GM19043 (cell line): ENCODE data around the gene GLG1.
"Not testable (repeated sequence)": the region's sequence is repeated elsewhere in the genome, so short reads cannot be mapped to it uniquely, and the experiment has no call there.

Source experiments
- ATAC-seq: cut with Tn5 transposase; IDR thresholded peaks from one replicate; pipeline ENCODE4 v1.9.1; 2021; ENCODE audit warnings: low read depth; ENCODE audit not compliant: unreplicated experiment

Gene GLG1

DNA sequence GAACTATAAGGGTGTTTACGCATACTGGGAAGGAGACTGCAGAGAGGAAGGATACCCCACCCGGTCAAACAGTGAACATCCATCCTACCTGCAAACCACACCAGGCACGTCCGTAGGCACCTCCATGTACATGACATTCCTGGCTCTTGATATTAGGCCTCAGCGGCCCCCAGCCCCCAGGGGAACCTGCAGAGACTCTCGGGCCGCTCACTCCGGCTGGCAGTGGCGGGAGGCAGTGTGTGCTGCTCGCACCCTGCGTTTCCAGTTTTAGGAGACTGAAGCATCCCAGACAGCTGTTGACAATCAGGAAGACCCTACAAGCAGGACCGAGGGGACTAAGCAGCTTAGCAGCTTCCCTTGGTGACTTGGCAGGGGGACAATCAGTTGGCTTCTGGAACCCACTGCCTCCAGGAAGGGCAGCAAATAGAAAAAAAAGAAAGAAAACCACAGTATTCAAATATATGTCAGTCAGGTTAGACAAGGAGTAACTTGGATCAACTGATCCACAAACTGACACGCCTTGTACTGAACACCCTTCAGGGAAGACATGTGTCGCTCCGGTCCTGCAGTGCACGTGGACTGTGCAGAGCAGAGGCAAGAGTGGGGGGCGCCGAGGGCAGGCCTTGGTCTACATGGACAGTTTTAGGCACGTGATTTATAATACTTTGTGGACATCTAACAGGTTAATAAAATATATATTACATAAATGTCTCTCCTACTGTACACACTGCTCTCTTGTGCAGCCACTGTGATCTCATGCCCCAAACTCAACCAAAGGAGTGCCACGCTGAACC, 155.8 kb downstream of the GLG1 start:
- no peak for ATAC-seq

DNA sequence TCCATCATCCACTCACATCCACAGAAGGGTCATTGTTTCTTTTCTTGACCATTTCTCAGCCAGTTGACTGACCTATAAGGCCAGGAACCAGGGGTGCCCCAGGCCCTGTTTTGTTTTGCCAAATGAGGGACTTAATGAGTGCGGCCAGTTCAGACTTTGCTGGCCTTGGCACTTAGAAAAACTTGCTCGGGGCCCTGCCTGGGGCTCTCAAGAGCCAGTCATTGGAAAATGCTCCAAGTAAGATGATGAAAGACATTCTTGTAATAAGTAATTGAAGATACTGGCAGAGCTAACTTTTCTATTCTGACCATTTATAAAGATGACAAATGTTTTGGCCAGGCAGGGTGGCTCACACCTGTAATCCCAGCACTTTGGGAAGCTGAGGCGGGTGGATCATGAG, 156.7 kb downstream of the GLG1 start:
- ATAC-seq = no peak

- ATAC-seq = no peak
Measured at GRCh38 chr16:74449470-74449869, 157.4 kb downstream of the GLG1 start.

DNA sequence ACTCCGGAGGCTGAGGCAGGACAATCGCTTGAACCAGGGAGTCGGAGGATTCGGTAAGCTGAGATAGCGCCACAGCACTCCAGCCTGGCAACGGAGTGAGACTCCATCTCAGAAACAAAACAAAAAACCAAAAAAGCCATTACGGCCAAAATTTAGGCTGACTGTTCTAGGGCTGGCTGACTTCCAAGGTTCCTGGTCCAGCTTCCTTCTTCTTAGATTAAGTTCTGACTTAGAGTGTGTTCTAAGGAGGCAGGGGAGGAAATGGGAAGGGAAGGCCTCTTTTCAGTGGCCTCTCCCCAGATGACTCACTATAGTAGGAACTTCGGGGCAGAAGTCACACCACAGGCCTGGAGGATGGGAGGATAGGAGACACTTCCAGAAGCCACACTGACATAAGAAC, 157.9 kb downstream of the GLG1 start:
- ATAC-seq = no peak

DNA sequence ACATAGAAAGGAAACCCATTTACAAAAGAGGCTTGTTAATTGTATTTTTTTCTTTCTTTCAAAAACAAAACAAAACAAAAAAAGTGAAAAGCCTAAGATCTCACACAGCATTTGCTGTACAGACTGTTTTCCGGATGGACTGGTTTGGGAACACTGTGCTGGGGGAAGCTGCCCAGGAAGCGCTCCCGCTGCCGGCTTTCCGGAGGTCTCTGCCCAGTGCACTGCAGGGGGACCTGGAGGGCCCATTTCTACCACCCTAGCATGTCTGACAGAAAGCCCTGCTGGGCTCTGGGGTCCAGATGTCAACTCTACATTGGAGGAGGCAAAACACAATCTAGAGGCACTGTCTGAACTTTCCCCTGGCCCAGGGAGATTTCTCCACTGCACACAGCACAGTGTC, 159.3 kb downstream of the GLG1 start:
- no peak for ATAC-seq

GRCh38 chr16:74446866-74447265, 160.0 kb downstream of the GLG1 start:
- no peak for ATAC-seq

DNA sequence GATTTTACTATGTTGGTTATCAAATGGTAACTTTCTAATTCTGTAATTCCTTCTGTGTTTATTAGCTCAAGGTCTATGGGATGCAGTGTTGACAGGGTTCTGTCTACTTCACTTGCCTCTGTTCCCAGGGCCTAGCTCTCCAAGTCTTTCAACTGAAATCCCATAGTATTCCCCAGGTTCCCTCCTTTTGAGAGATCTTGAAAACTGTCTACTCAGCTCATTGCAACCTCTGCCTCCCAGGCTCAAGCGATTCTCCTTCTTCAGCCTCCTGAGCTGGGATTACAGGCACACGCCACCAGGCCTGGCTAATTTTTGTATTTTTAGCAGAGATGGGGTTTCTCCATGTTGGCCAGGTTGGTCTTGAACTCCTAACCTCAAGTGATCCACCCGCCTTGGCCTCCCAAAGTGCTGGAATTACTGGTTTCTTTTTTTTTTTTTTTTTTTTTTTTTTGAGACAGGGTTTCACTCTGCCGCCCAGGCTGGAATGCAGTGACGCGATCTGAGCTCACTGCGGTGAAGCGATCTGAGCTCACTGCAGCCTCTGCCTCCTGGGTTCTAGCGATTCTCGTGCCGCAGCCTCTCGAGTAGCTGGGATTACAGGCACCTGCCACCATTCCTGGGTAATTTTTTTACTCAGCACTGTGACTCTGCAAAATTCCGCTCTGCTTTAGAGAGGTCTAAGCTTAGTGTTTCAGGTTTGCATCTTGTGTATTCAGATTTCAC, 163.1 kb downstream of the GLG1 start:
- not testable (repeated sequence) for ATAC-seq

- ATAC-seq = no peak
Measured at GRCh38 chr16:74439685-74440084, 167.2 kb downstream of the GLG1 start.

- ATAC-seq = no peak
Measured at GRCh38 chr16:74438492-74438979, 168.4 kb downstream of the GLG1 start.

DNA sequence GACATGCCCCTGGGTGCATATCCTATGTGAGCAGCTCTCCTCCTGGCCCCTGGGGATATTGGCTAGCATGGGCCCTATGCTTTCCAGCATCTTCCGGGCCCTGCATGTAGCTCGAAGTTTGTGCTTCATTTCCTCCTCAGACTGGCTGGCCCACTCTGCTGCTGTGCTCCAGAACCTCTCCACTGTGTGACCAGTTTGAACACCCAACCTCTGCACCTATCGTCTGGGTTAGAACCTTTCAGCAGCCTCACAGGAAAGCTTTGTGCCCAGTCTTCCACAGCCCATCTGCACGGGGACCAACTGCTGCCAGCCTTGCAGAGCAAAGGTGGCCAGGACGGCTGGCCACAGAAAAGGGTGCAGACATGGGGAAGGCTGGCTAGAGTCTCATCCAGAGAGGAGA, 175.4 kb downstream of the GLG1 start:
- ATAC-seq = no peak

DNA sequence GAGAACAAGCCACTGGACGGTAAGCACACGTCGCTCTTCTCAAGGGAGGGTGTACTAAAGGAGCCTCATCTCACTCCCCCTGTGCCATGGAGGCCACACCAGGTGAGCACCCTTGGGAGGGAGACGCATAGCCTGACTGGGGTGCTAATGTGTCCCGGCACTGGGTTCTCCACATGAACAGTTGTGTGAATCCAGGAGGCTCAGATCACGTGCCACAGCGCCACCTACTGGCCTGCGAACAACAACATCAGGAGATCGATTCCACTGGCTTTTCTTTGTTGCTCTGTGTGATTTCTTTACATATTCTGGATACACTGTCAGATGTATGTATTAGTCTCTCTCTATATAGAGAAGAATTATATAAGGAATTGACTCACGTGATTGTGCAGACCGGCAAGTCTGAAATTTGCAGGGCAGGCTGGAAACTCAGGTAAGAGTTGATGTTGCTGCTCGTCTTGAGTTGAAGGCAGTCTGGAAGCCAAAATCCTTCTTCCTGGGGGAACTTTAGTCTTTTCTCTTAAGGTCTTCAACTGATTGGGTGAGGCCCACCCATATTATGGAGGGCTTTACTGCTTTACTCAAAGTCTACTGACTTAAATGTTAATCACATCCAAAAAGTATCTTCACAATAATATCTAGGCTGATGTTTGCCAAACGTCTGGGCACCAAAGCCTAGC, 176.7 kb downstream of the GLG1 start:
- not testable (repeated sequence) for ATAC-seq

- not testable (repeated sequence) for ATAC-seq
Measured at GRCh38 chr16:74428493-74428892, 178.4 kb downstream of the GLG1 start.

DNA sequence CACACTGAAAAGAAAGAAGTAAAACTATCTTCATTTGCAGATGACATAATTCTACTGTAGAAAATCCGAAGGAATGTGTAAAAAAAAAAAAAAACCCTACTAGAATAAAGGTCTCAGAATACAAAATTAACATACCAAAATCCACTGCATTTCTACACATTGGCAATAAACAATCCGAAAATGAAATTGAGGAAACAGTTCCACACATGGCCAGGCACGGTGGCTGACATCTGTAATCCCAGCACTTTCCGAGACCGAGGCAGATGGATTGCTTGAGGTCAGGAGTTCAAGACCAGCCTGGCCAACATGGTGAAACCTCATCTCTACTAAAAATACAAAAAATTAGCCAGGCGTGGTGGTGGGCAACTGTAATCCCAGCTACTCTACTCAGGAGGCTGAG, 181.2 kb downstream of the GLG1 start:
- ATAC-seq = not testable (repeated sequence)

GRCh38 chr16:74423721-74424120, 183.2 kb downstream of the GLG1 start:
- not testable (repeated sequence) for ATAC-seq

GRCh38 chr16:74422086-74422485, 184.8 kb downstream of the GLG1 start:
- ATAC-seq = not testable (repeated sequence)

- ATAC-seq = not testable (repeated sequence)
Measured at GRCh38 chr16:74421482-74421785, 185.5 kb downstream of the GLG1 start.

GRCh38 chr16:74420612-74421481, 186.1 kb downstream of the GLG1 start, which contains the start of gene CLEC18B:
TSS of gene CLEC18B (minus strand) at chr16:74421478. CDS start at chr16:74421270, 208 bp downstream.
- ATAC-seq = not testable (repeated sequence)

DNA sequence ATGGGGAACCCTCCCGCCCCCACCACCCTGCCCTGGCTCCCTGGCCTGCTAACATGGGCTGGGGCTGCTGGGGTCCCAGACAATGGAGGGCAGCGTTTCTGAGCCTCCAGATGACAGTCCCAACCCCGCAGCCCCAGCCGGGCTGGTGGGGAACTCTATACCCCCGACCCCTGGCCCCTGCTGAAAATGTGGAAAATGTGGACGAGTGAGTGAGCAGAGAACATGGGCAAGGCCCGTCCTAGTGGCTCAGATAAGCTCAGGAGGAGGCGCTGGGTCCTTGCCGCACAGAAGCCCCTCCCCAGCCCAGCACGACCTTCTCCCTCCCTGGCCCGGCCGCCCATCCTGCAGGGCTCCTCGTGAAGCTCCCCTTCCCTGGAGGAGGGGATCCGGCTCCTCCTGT, 187.1 kb downstream of the GLG1 start:
- ATAC-seq = not testable (repeated sequence)

DNA sequence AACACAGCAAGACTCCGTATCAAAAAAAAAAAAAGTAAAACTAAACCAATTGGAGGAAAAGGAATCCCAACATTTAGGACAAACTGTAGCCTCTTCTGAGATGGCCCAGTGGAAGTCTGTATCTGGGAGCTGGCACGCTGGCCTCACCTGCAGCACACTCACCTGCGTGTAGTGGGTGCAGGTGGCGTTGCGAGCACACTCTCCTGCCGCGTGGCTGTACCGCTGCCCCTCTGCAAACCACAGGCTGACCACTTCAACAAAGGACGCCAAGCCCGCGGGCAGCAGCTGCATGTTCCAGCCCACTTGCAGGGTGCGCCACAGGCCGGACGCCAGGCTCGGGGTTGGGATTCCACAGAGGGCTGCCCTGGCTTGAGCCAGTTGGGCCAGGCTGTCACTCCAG, 189.0 kb downstream of the GLG1 start:
- not testable (repeated sequence) for ATAC-seq

- ATAC-seq = not testable (repeated sequence)
Measured at GRCh38 chr16:74413920-74414319, 193.0 kb downstream of the GLG1 start.
